ENCODE measurements around the gene CHADL.

DNA sequence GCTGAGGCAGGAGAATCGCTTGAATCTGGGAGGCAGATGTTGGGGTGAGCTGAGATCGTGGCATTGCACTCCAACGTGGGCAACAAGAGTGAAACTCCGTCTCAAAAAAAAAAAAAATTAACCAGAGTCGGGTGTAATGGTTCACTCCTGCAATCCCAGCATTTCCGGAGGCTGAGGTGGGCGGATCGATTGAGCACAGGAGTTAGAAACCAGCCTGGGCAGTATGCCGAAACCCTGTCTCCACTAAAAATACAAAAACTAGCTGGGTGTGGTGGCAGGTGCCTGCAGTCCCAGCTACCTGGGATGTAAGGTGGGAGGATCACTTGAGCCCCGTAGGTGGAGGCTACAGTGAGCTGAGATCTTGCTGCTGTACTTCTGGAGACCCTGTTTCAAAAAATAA, 43.7 kb upstream of the CHADL start:
- TF ChIP-seq, protein P1, sequence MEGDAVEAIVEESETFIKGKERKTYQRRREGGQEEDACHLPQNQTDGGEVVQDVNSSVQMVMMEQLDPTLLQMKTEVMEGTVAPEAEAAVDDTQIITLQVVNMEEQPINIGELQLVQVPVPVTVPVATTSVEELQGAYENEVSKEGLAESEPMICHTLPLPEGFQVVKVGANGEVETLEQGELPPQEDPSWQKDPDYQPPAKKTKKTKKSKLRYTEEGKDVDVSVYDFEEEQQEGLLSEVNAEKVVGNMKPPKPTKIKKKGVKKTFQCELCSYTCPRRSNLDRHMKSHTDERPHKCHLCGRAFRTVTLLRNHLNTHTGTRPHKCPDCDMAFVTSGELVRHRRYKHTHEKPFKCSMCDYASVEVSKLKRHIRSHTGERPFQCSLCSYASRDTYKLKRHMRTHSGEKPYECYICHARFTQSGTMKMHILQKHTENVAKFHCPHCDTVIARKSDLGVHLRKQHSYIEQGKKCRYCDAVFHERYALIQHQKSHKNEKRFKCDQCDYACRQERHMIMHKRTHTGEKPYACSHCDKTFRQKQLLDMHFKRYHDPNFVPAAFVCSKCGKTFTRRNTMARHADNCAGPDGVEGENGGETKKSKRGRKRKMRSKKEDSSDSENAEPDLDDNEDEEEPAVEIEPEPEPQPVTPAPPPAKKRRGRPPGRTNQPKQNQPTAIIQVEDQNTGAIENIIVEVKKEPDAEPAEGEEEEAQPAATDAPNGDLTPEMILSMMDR (optimal IDR thresholded peaks at IDR 0.05 in 1 of 3, IDR thresholded peaks at IDR 0.05 in 1 of 3, conservative IDR thresholded peaks at IDR 0.05 in 1 of 3; ENCODE audit: extremely low read depth in 1 of 3, insufficient read depth in 2 of 3, low read length in 3 of 3), result no peak
- TF ChIP-seq EZH2 (IDR thresholded peaks at IDR 0.05; ENCODE audit: low read length), result no peak
